GM23248 (cell line): ENCODE measurements around the gene DPEP2NB. TPM values are rescaled to one million over a fixed set of nuclear protein-coding genes. Genes with fewer than 3 reads are reported as not detected.

ENCODE experiments used
- DNase-seq: peaks from one replicate; pipeline ENCODE4 v3.0.0-alpha.2; 2015
- H2AFZ ChIP-seq: fragments of 200-600 bp; sonication (generic); 2 replicates; pipeline ENCODE4 v1.6.1; 2016; ENCODE audit warnings: antibody characterized with exemption
- H3F3A ChIP-seq: fragments of 200-600 bp; sonication (generic); 2 replicates; pipeline ENCODE4 v1.6.1; 2016; ENCODE audit warnings: mild to moderate bottlenecking, antibody characterized with exemption, mixed run types; ENCODE audit not compliant: insufficient read depth
- H3K27ac ChIP-seq: fragments of 200-600 bp; sonication (generic); 2 replicates; pipeline ENCODE4 v1.5.1; 2016; ENCODE audit warnings: mild to moderate bottlenecking
- H3K27me3 ChIP-seq: fragments of 200-600 bp; sonication (generic); replicated peaks from 2 replicates; pipeline ENCODE4 v1.6.1; 2016; ENCODE audit warnings: mild to moderate bottlenecking; ENCODE audit not compliant: insufficient read depth
- H3K36me3 ChIP-seq: fragments of 200-600 bp; sonication (generic); 2 replicates; pipeline ENCODE4 v1.6.1; 2016; ENCODE audit warnings: low read depth, mild to moderate bottlenecking
- H3K4me1 ChIP-seq: fragments of 200-600 bp; sonication (generic); 2 replicates; pipeline ENCODE4 v1.6.1; 2016; ENCODE audit warnings: mild to moderate bottlenecking; ENCODE audit not compliant: insufficient read depth
- H3K4me2 ChIP-seq: fragments of 200-600 bp; sonication (generic); one replicate; pipeline ENCODE4 v1.6.1; 2016; ENCODE audit warnings: mild to moderate bottlenecking; ENCODE audit not compliant: unreplicated experiment
- H3K4me3 ChIP-seq: fragments of 200-600 bp; sonication (generic); 2 replicates; pipeline ENCODE4 v1.5.1; 2016; ENCODE audit warnings: mild to moderate bottlenecking
- H3K79me2 ChIP-seq: fragments of 200-600 bp; sonication (generic); 2 replicates; pipeline ENCODE4 v1.6.1; 2016; ENCODE audit warnings: mild to moderate bottlenecking; ENCODE audit not compliant: insufficient read depth
- H3K9ac ChIP-seq: fragments of 200-600 bp; sonication (generic); 2 replicates; pipeline ENCODE4 v1.6.1; 2016; ENCODE audit warnings: mild to moderate bottlenecking
- H3K9me2 ChIP-seq: fragments of 200-600 bp; sonication (generic); 2 replicates; pipeline ENCODE4 v1.6.1; 2016; ENCODE audit warnings: mixed run types, mild to moderate bottlenecking, moderate library complexity; ENCODE audit not compliant: insufficient read depth
- H3K9me3 ChIP-seq: fragments of 200-600 bp; sonication (generic); one replicate; pipeline ENCODE4 v1.6.1; 2017; ENCODE audit warnings: low read depth
- H4K20me1 ChIP-seq: fragments of 200-600 bp; sonication (generic); 2 replicates; pipeline ENCODE4 v1.6.0; 2016; ENCODE audit not compliant: insufficient read depth
- EZH2 ChIP-seq: fragments of 200-600 bp; sonication (generic); IDR thresholded peaks from 2 replicates; pipeline ENCODE4 v1.6.1; 2018; ENCODE audit warnings: antibody characterized with exemption, mild to moderate bottlenecking; ENCODE audit not compliant: insufficient read depth, poor library complexity, severe bottlenecking
- EZH2phosphoT487 ChIP-seq: fragments of 200-600 bp; sonication (generic); IDR thresholded peaks from 2 replicates; pipeline ENCODE4 v1.6.1; 2018; ENCODE audit warnings: antibody characterized with exemption, moderate library complexity, mild to moderate bottlenecking, low read depth; ENCODE audit not compliant: insufficient read depth
- WGBS, 2 experiments: methylation state at CpG; one replicate each; pipeline ENCODE4 v1.1.6; 2015 to 2017; ENCODE audit warnings: low lambda C conversion rate in 2 of 2, low coverage in 1 of 2; ENCODE audit errors: missing lambda C conversion rate in 2 of 2; 5-methylcytosine and 5-hydroxymethylcytosine counted together
- in situ Hi-C: fragments of 300-500 bp; cut with MboI; formaldehyde crosslinking; loops from 2 replicates; pipeline ENCODE4 v1.15.0; 2020
- polyA plus RNA-seq: library from polyadenylated mRNA; unstranded; fragments of >200 nt; fragmentation: Nextera tagmentation; extraction: Ambion mirVana; gene quantifications from 2 replicates; pipeline ENCODE4 v1.2.1, GENCODE V29; 2016
- total RNA-seq: library from RNA; depleted of rRNA; stranded (reverse); fragments of >200 nt; shearing (Covaris generic); gene quantifications from 2 replicates; pipeline ENCODE4 v1.2.3, GENCODE V29; 2014

Gene DPEP2NB
- total and polyA plus RNA-seq, 2 experiments from 2014 or later: not detected

DNA sequence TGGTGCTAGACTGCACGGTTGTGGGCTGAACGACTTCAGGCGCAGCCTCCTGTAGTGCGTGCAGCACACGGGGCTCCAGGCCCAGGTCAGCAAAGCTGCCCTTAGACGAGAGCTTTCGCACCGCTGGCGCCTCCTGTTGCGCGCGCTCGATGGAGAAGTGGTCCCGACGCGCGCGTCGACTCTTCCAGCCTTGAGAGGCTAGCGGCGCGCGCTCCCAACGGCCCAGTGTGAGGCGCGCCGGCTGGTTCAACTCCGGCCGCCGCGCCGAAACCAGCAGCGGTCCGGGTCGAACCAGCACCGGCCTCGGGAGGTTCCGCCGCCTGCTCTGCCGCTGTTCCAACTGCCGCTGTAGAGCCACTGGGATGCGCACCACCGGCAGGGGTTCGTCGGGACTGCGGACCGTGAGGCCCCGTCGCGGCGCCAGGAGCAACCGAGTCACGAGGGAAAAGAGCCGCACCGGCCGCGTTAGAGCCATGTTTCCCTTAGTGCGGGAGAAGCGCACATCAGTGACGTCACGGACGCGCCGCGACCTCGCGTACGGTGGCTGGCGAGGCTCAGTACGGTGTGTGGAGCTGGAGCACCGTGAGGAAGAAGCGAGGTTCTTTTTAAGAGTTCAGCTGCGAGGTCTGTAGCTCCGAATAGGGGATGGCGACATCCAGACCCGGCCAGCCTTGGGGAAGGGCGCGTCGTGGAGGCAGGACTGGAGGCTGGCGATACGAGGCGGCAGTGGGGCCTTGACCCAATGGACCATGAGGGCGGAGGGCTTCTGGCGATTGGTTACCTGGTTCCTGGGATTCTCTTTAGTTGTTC, 7.2 kb upstream of the DPEP2NB start, which contains the start of the genes DDX28 and DUS2:
Gene DDX28 (minus strand): TSS at position 505 of the 810 bp plus-strand sequence. CDS start 30 bp downstream, at position 475.
Gene DUS2 (plus strand): TSS at position 557 of the 810 bp plus-strand sequence. CDS start 14,740 bp downstream, outside the sequence.
- no peaks in the 10 kb centered on the region for H3K9me3 ChIP-seq
- H3K36me3 ChIP-seq: no peaks in the 10 kb centered on the region
- H2AFZ ChIP-seq: peak within 1 kb of the TSS; percentile 81
- H3K9me2 ChIP-seq: no peaks in the 10 kb centered on the region
- 0 out of 2 replicates have a peak, but pooled peaks cover 4% of the 10 kb centered on the region for H3F3A ChIP-seq
- H3K79me2 ChIP-seq: peaks cover 45% of the 10 kb centered on the region
- H3K27ac ChIP-seq: peak within 1 kb of the TSS; percentile 78
- DNase-seq: peak; percentile 94
- no peaks in the 10 kb centered on the region for H3K27me3 ChIP-seq
- H4K20me1 ChIP-seq: no peaks in the 10 kb centered on the region
- H3K4me1 ChIP-seq: peaks cover 16% of the 10 kb centered on the region
- TF ChIP-seq EZH2phosphoT487 (no peak), EZH2 (no peak)
- H3K4me3 ChIP-seq: peak within 1 kb of the TSS; percentile 91
- H3K4me2 ChIP-seq: peak within 1 kb of the TSS; percentile 91
- 1% methylated on average over 73 to 80 of the region's 84 CpGs for WGBS, 2 experiments
- peak within 1 kb of the TSS; percentile 94 for H3K9ac ChIP-seq
- in situ Hi-C loops: no loop called here

DNA sequence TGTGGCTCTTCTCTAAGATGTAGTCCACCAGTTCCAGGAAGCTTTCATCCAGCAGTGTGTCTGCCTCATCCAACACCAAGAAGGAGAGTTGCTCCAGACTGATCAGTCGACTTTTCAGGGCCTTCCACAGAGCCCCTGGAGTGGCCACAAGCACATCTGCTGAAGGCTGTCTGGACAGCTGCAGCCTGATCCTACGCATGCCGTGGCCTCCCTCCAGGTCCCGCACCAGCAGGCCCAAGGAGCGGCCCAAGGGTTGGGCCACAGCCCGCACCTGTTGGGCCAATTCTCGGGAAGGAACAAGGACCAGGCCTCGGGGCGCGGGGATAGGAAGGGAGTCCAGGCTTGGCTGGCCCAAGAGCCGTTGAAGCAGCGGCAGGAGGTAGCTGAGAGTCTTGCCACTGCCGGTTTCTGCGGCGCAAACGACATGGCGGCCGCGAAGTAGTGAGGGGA, 6.6 kb upstream of the DPEP2NB start:
- no peak for TF ChIP-seq EZH2
- no peak for TF ChIP-seq EZH2phosphoT487
- in situ Hi-C loops: no loop called here
- H3K27ac ChIP-seq: peak overlapping the region; percentile 78
- peak overlapping the region; percentile 91 for H3K4me3 ChIP-seq
- H3K9ac ChIP-seq: peak overlapping the region; percentile 94
- WGBS, 2 experiments: 1 to 3% methylated on average over 14 to 19 of the region's 19 CpGs
- peaks cover 45% of the 10 kb centered on the region for H3K79me2 ChIP-seq
- H3K4me2 ChIP-seq: peak overlapping the region; percentile 91
- DNase-seq: peak; percentile 45
- H3F3A ChIP-seq: 0 out of 2 replicates have a peak, but pooled peaks cover 4% of the 10 kb centered on the region
- H2AFZ ChIP-seq: peak overlapping the region; percentile 81
- no peaks in the 10 kb centered on the region for H3K36me3 ChIP-seq
- no peaks in the 10 kb centered on the region for H3K9me3 ChIP-seq
- peaks cover 16% of the 10 kb centered on the region for H3K4me1 ChIP-seq
- H3K9me2 ChIP-seq: no peaks in the 10 kb centered on the region
- H4K20me1 ChIP-seq: no peaks in the 10 kb centered on the region
- no peaks in the 10 kb centered on the region for H3K27me3 ChIP-seq

DNA sequence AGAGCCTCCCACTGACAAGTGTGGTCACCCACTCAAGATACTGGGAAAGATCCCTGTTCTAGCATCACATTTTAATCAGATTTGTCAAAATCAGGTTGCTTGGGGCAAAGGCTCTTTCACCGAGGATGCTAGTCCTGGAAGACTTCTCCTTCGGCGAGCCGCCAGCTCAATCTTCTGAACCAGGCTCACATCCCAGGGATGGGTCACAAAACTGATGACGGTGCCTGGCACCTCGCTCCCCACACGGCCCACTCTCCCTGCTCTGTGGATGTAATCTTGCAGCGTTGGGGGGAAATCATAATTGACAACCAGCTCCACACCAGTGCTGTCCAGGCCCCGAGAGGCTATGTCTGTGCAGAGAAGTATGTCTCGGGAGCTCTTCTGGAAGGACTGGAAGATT, 5.8 kb upstream of the DPEP2NB start:
- H3K79me2 ChIP-seq: peaks cover 45% of the 10 kb centered on the region
- H2AFZ ChIP-seq: no peak overlapping the region
- 95 to 98% methylated on average over 10 of the region's 10 CpGs for WGBS, 2 experiments
- H3K9me2 ChIP-seq: no peaks in the 10 kb centered on the region
- in situ Hi-C loops: no loop called here
- TF ChIP-seq EZH2 (no peak), EZH2phosphoT487 (no peak)
- H4K20me1 ChIP-seq: no peaks in the 10 kb centered on the region
- no peaks in the 10 kb centered on the region for H3K9me3 ChIP-seq
- peak overlapping the region; percentile 91 for H3K4me2 ChIP-seq
- H3K27ac ChIP-seq: no peak overlapping the region
- no peaks in the 10 kb centered on the region for H3K27me3 ChIP-seq
- no peak overlapping the region for H3K4me3 ChIP-seq
- H3F3A ChIP-seq: 0 out of 2 replicates have a peak, but pooled peaks cover 4% of the 10 kb centered on the region
- H3K4me1 ChIP-seq: peaks cover 16% of the 10 kb centered on the region
- H3K36me3 ChIP-seq: no peaks in the 10 kb centered on the region
- peak overlapping the region; percentile 94; the same call in 1 of the 2 replicates for H3K9ac ChIP-seq
- no peak for DNase-seq

DNA sequence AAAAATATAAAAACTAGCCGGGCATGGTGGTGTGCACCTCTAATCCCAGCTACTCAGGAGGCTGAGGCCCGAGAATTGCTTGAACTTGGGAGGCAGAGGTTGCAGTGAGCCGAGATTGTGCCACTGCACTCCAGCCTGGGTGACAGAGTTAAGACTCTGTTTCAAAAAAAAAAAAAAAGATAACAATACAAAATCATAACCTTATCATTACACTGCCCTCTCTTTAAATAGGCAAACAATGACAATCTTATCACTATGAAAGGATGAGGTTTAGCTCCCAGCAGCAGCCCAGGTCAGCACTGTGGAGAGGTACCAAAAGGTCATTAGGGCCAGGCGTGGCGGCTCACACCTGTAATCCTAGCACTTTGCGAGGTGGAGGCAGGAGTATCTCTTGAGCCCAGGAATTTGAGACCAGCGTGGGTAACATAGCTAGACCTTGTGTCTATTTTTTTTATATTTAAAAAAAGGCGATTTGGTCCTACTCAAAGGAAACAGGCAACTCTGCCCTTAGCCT, 3.5 kb upstream of the DPEP2NB start:
- H3K9me3 ChIP-seq: no peaks in the 10 kb centered on the region
- in situ Hi-C loops: no loop called here
- no peak overlapping the region for H3K4me2 ChIP-seq
- H4K20me1 ChIP-seq: no peaks in the 10 kb centered on the region
- DNase-seq: no peak
- H3K27ac ChIP-seq: no peak overlapping the region
- peaks cover 32% of the 10 kb centered on the region for H3K79me2 ChIP-seq
- 0 out of 2 replicates have a peak, but pooled peaks cover 4% of the 10 kb centered on the region for H3F3A ChIP-seq
- H2AFZ ChIP-seq: no peak overlapping the region
- peaks cover 13% of the 10 kb centered on the region for H3K4me1 ChIP-seq
- 71 to 74% methylated on average over 8 of the region's 8 CpGs for WGBS, 2 experiments
- no peaks in the 10 kb centered on the region for H3K27me3 ChIP-seq
- TF ChIP-seq EZH2phosphoT487 (no peak), EZH2 (no peak)
- no peaks in the 10 kb centered on the region for H3K36me3 ChIP-seq
- no peak overlapping the region for H3K9ac ChIP-seq
- H3K4me3 ChIP-seq: no peak overlapping the region
- H3K9me2 ChIP-seq: no peaks in the 10 kb centered on the region
